OCI-LY7 (cell line): ENCODE data around the gene DOK7.
A peak's percentile ranks its signal among the peaks of the same experiment; 100 is the strongest.

Experiments
- EZH2phosphoT487 ChIP-seq: fragments of 200-600 bp; sonication (generic); IDR thresholded peaks from 2 replicates; pipeline ENCODE4 v1.6.1; 2018; ENCODE audit warnings: low read depth, borderline replicate concordance, mild to moderate bottlenecking, mixed run types, antibody characterized with exemption, low read length, moderate library complexity, mixed read lengths
- TF ChIP-seq, protein P1 (sequence below): fragments of 200-600 bp; sonication (generic); conservative IDR thresholded peaks from 2 replicates; pipeline ENCODE4 v1.5.1; 2014; ENCODE audit warnings: mild to moderate bottlenecking, antibody characterized with exemption, low read length, moderate library complexity, mixed read lengths

DNA sequence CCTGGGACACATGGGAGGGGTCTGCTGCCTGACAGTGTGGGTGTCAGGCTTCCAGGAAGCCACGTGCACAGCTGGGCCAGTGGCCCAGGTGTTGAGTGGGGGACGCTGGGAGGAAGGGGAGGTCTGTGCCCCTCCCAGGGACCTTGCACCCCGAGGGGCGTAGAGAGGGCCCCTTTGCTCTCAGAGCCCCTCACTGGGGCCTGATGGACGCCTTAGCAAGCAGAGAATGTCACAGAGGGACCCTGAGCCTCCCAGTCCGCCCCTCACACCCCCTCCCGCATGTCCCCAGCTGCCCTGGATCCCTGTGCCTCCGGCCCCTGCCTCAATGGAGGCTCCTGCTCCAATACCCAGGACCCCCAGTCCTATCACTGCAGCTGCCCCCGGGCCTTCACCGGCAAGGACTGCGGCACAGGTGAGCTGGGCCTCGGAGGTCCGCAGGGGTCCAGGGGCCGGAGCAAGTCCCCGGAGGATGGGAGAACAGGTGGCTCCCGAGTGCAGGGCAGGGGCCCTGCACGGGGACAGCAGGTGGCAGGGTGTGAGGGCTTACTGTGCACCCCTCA, 19.3 kb upstream of the DOK7 start:
- TF ChIP-seq, protein P1, sequence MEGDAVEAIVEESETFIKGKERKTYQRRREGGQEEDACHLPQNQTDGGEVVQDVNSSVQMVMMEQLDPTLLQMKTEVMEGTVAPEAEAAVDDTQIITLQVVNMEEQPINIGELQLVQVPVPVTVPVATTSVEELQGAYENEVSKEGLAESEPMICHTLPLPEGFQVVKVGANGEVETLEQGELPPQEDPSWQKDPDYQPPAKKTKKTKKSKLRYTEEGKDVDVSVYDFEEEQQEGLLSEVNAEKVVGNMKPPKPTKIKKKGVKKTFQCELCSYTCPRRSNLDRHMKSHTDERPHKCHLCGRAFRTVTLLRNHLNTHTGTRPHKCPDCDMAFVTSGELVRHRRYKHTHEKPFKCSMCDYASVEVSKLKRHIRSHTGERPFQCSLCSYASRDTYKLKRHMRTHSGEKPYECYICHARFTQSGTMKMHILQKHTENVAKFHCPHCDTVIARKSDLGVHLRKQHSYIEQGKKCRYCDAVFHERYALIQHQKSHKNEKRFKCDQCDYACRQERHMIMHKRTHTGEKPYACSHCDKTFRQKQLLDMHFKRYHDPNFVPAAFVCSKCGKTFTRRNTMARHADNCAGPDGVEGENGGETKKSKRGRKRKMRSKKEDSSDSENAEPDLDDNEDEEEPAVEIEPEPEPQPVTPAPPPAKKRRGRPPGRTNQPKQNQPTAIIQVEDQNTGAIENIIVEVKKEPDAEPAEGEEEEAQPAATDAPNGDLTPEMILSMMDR, result peak; percentile 26; the same call in 1 of the 2 replicates
- no peak for TF ChIP-seq EZH2phosphoT487
